Activated CD4-positive, alpha-beta memory T cell treated with anti-CD3 and anti-CD28 coated beads for 36 hours (primary cell): ENCODE measurements around the gene TBX15. TPM values are rescaled to one million over a fixed set of nuclear protein-coding genes. Genes with fewer than 3 reads are reported as not detected.

ENCODE experiments used
- CTCF ChIA-PET: fragments of 350-600 bp; sonication (Branson Sonifier 250); formaldehyde crosslinking; loops from one replicate; lab custom pipeline; 2021; ENCODE audit warnings: antibody characterized with exemption, inconsistent platforms; lab: Charles Lee
- POLR2A ChIA-PET: fragments of 350-600 bp; sonication (Branson Sonifier 250); formaldehyde crosslinking; loops from one replicate; lab custom pipeline; 2021; ENCODE audit warnings: antibody characterized with exemption; lab: Charles Lee
- DNase-seq: peaks from one replicate; pipeline ENCODE4 v3.0.0-alpha.2; 2020
- H3K27ac Mint-ChIP-seq: one replicate; pipeline ENCODE4 v1.8.0; 2021; ENCODE audit warnings: mixed read lengths
- H3K27me3 Mint-ChIP-seq: one replicate; pipeline ENCODE4 v1.8.0; 2021; ENCODE audit warnings: mixed read lengths
- H3K36me3 Mint-ChIP-seq: one replicate; pipeline ENCODE4 v1.8.0; 2021; ENCODE audit warnings: mixed read lengths
- H3K4me1 Mint-ChIP-seq: one replicate; pipeline ENCODE4 v1.8.0; 2021; ENCODE audit warnings: low read depth, mixed read lengths
- H3K4me3 Mint-ChIP-seq: one replicate; pipeline ENCODE4 v1.8.0; 2021; ENCODE audit warnings: mild to moderate bottlenecking, mixed read lengths
- H3K9me3 Mint-ChIP-seq: one replicate; pipeline ENCODE4 v1.8.0; 2021; ENCODE audit warnings: mixed read lengths
- intact Hi-C: fragments of 100-400 bp; cut with micrococcal nuclease; formaldehyde crosslinking; loops from one replicate; pipeline ENCODE4 v1.15.1; 2023
- total RNA-seq, 2 experiments: library from RNA; stranded (reverse); gene quantifications; one replicate each; pipeline ENCODE4 v1.2.3, GENCODE V29; 2021

The TBX15 gene
- total RNA-seq, result not detected

DNA sequence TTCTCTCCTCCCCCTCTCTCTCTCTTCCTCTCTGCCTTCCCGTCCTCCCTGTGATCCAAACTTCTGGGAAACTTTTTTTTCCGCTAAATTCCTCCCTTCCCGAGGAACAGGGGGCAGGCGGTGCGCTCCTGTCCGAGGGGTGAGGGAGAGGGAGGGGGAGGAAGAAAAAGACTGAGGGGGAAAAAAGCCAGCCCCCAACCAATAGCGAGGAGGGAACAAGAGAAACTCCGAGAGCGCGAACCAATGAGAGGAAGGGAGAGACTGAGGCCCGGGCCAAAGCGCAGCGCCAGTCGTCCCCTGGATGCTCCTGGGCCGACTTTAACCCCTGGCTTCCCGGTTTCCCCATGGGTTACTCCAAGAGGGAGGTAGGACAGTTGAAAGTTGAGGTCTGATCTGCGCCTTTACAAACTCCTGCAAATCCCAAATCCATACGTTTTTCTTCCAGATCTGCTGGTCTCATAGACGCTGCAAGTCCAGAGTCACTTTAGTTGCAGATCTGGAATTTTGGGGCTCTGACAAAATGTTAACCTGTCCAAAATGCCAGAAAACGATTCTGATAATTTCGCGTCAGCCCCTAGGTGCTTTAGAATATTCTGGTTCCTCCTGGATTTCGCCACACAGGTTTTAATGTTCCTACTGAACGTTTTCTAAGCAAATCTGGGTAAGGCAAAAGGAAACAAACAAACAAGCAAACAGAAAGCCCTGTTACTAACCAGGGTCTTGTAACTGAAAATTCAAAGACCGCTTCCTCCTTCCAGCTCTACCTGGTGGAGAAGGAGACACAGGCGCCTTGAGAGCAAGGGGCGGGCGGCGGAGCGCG is at the start of gene TBX15:
Gene TBX15 (minus strand): TSS at position 158 of the 820 bp plus-strand sequence. CDS start 548 bp downstream, outside the sequence.
- DNase-seq, result no peak
- Mint-ChIP-seq H3K36me3 (peaks cover 34% of the 10 kb centered on the region), H3K27ac (no peak within 1 kb of the TSS), H3K4me1 (peaks cover 23% of the 10 kb centered on the region), H3K9me3 (peaks cover 3% of the 10 kb centered on the region), H3K4me3 (peak within 1 kb of the TSS; percentile 41), H3K27me3 (peaks cover 84% of the 10 kb centered on the region)
- POLR2A ChIA-PET, result no interaction called here
- CTCF ChIA-PET, result interaction anchor here (0.6 kb wide), 1 partner anchor 1191 kb away, joined by 4 read pairs; no protein-coding TSS in a partner anchor
- intact Hi-C loops, result no loop called here

GRCh38 chr1:119034359-119034758 is 46.2 kb upstream of the TBX15 start:
- Mint-ChIP-seq H3K4me1 (no peaks in the 10 kb centered on the region), H3K4me3 (no peak overlapping the region), H3K9me3 (no peaks in the 10 kb centered on the region), H3K36me3 (peaks cover 67% of the 10 kb centered on the region), H3K27me3 (no peaks in the 10 kb centered on the region), H3K27ac (no peak overlapping the region)
- CTCF ChIA-PET, result no interaction called here
- POLR2A ChIA-PET, result no interaction called here
- intact Hi-C loops, result no loop called here
- no peak for DNase-seq

- CTCF ChIA-PET, result no interaction called here
- no peak for DNase-seq
- no peaks in the 10 kb centered on the region for H3K9me3 Mint-ChIP-seq
- H3K36me3 Mint-ChIP-seq, result peaks cover 61% of the 10 kb centered on the region
- H3K4me1 Mint-ChIP-seq, result no peaks in the 10 kb centered on the region
- POLR2A ChIA-PET, result no interaction called here
- intact Hi-C loops, result no loop called here
- no peak overlapping the region for H3K27ac Mint-ChIP-seq
- H3K4me3 Mint-ChIP-seq, result no peak overlapping the region
- H3K27me3 Mint-ChIP-seq, result no peaks in the 10 kb centered on the region
These were observed 44.8 kb upstream of the TBX15 start for GRCh38 chr1:119032986-119033385.

GRCh38 chr1:119027759-119028158 is 39.6 kb upstream of the TBX15 start:
- Mint-ChIP-seq H3K27ac (no peak overlapping the region), H3K36me3 (peaks cover 35% of the 10 kb centered on the region), H3K4me3 (no peak overlapping the region), H3K4me1 (no peaks in the 10 kb centered on the region), H3K27me3 (no peaks in the 10 kb centered on the region), H3K9me3 (peaks cover 4% of the 10 kb centered on the region)
- no peak for DNase-seq
- intact Hi-C loops, result no loop called here
- CTCF ChIA-PET, result no interaction called here
- POLR2A ChIA-PET, result no interaction called here

- no peak overlapping the region for H3K27ac Mint-ChIP-seq
- DNase-seq, result no peak
- intact Hi-C loops, result no loop called here
- no peaks in the 10 kb centered on the region for H3K27me3 Mint-ChIP-seq
- POLR2A ChIA-PET, result no interaction called here
- no peaks in the 10 kb centered on the region for H3K4me1 Mint-ChIP-seq
- peaks cover 4% of the 10 kb centered on the region for H3K9me3 Mint-ChIP-seq
- no peak overlapping the region for H3K4me3 Mint-ChIP-seq
- peaks cover 28% of the 10 kb centered on the region for H3K36me3 Mint-ChIP-seq
- CTCF ChIA-PET, result no interaction called here
These were observed 38.8 kb upstream of the TBX15 start for GRCh38 chr1:119026956-119027355.

DNA sequence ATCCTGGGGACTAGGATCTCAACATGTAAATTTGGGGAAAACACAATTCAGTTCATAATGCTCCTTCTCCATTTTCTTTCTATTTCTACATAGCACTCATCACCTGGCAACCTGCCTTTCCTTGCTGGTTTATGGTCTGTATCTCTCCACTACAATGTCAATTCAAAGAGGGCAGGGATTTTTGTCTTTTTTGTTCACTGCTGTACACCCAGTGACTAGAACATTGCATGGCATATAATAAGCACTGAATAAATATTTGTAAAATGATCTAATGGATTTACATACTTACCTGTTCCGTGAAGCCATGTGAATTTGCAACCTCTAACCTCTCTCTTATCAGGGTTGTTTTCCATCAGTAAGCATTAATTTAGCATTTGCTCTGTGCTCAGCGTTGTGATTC is 27.4 kb upstream of the TBX15 start:
- Mint-ChIP-seq H3K9me3 (peaks cover 17% of the 10 kb centered on the region), H3K4me1 (no peaks in the 10 kb centered on the region), H3K27ac (no peak overlapping the region), H3K4me3 (no peak overlapping the region), H3K27me3 (peaks cover 9% of the 10 kb centered on the region), H3K36me3 (peaks cover 46% of the 10 kb centered on the region)
- ChIA-PET POLR2A (no interaction called here), CTCF (no interaction called here)
- DNase-seq, result no peak
- intact Hi-C loops, result no loop called here

DNA sequence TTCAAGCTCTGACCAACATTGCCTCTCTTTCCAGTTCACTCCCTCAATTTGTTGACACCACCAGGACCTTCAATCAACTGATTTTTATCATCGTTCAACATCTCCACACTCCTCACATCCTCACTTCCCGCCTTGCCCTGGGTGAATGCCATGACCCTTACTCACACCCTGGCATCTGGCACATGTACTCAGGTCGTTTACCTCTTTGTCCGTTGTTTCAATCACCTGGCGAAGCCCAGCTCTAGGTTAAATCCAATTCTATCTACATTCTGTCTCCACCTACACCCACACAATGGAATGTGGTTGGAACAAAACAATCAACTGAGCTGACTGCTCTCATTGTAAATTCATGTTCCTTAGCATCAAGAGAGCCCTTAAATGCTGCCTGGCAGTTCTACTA is 24.2 kb upstream of the TBX15 start:
- DNase-seq, result no peak
- Mint-ChIP-seq H3K4me1 (peaks cover 11% of the 10 kb centered on the region), H3K36me3 (peaks cover 31% of the 10 kb centered on the region), H3K27ac (no peak overlapping the region), H3K27me3 (peaks cover 33% of the 10 kb centered on the region), H3K4me3 (no peak overlapping the region), H3K9me3 (peaks cover 9% of the 10 kb centered on the region)
- ChIA-PET POLR2A (no interaction called here), CTCF (interaction anchor here (0.7 kb wide), 1 partner anchor 44 kb away, joined by 3 read pairs; no protein-coding TSS in a partner anchor)
- intact Hi-C loops, result no loop called here

GRCh38 chr1:119011706-119012105 is 23.6 kb upstream of the TBX15 start:
- peaks cover 11% of the 10 kb centered on the region for H3K4me1 Mint-ChIP-seq
- peaks cover 37% of the 10 kb centered on the region for H3K27me3 Mint-ChIP-seq
- H3K9me3 Mint-ChIP-seq, result peaks cover 9% of the 10 kb centered on the region
- no peak overlapping the region for H3K27ac Mint-ChIP-seq
- intact Hi-C loops, result no loop called here
- CTCF ChIA-PET, result no interaction called here
- DNase-seq, result no peak
- POLR2A ChIA-PET, result no interaction called here
- no peak overlapping the region for H3K4me3 Mint-ChIP-seq
- H3K36me3 Mint-ChIP-seq, result peaks cover 29% of the 10 kb centered on the region

- Mint-ChIP-seq H3K9me3 (peaks cover 12% of the 10 kb centered on the region), H3K36me3 (peaks cover 28% of the 10 kb centered on the region)
These were observed 23.0 kb upstream of the TBX15 start for GRCh38 chr1:119011116-119011515.

DNA sequence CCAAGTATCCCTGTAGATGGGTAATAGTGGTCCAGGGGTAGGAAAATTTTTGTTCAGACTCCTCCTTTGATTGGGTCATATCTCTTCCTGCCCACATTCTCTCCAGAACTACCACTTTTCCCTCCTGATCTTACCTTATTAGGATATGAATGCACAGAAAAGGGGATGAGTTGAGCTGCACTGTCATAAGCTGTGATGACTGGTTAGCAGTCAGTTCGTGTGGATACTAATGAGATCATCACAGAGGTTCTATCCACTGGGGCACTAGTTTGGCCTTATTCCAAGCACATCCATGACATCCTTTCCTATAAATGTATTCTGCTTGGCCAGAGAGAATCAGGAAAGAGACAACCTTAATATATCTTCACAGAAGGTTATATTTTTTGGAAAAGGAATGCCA is 22.1 kb upstream of the TBX15 start:
- CTCF ChIA-PET, result no interaction called here

More at GRCh38 chr1:119011116-119011515, 23.0 kb upstream of the TBX15 start:
- peaks cover 14% of the 10 kb centered on the region for H3K4me1 Mint-ChIP-seq
- peaks cover 43% of the 10 kb centered on the region for H3K27me3 Mint-ChIP-seq
- H3K4me3 Mint-ChIP-seq, result no peak overlapping the region
- intact Hi-C loops, result no loop called here
- no peak overlapping the region for H3K27ac Mint-ChIP-seq
- no peak for DNase-seq
- POLR2A ChIA-PET, result no interaction called here
- CTCF ChIA-PET, result no interaction called here

DNA sequence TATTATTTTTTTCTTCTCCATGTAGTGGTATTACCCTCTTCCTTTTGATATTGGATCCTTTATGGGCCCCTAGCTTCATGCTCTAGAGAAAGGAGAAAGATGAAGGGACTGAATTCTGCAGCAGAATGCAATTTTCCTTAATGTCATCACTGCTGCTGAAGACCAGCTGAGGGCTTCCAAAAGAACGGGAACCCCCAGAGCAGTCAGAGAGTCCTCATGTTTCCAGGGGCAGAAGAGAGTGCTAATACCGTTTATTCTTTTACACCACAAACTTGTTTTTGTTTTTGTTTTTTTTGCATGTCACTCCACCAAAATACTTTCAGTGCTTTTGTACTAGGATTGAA is 21.1 kb upstream of the TBX15 start:
- POLR2A ChIA-PET, result no interaction called here
- intact Hi-C loops, result no loop called here
- DNase-seq, result no peak
- H3K9me3 Mint-ChIP-seq, result peaks cover 16% of the 10 kb centered on the region
- CTCF ChIA-PET, result interaction anchor here (1.0 to 1.8 kb wide), 3 partner anchors 9 to 857 kb away, joined by 3 to 5 read pairs (median 5); no protein-coding TSS in a partner anchor
- H3K27ac Mint-ChIP-seq, result no peak overlapping the region
- H3K27me3 Mint-ChIP-seq, result peaks cover 59% of the 10 kb centered on the region
- no peak overlapping the region for H3K4me3 Mint-ChIP-seq
- H3K4me1 Mint-ChIP-seq, result peaks cover 14% of the 10 kb centered on the region
- peaks cover 18% of the 10 kb centered on the region for H3K36me3 Mint-ChIP-seq

More for the DNA sequence above, 22.1 kb upstream of the TBX15 start:
- H3K27ac Mint-ChIP-seq, result no peak overlapping the region
- H3K9me3 Mint-ChIP-seq, result peaks cover 16% of the 10 kb centered on the region
- H3K4me1 Mint-ChIP-seq, result peaks cover 14% of the 10 kb centered on the region
- POLR2A ChIA-PET, result no interaction called here
- H3K27me3 Mint-ChIP-seq, result peaks cover 50% of the 10 kb centered on the region
- intact Hi-C loops, result no loop called here
- DNase-seq, result no peak
- no peak overlapping the region for H3K4me3 Mint-ChIP-seq
- H3K36me3 Mint-ChIP-seq, result peaks cover 21% of the 10 kb centered on the region

DNA sequence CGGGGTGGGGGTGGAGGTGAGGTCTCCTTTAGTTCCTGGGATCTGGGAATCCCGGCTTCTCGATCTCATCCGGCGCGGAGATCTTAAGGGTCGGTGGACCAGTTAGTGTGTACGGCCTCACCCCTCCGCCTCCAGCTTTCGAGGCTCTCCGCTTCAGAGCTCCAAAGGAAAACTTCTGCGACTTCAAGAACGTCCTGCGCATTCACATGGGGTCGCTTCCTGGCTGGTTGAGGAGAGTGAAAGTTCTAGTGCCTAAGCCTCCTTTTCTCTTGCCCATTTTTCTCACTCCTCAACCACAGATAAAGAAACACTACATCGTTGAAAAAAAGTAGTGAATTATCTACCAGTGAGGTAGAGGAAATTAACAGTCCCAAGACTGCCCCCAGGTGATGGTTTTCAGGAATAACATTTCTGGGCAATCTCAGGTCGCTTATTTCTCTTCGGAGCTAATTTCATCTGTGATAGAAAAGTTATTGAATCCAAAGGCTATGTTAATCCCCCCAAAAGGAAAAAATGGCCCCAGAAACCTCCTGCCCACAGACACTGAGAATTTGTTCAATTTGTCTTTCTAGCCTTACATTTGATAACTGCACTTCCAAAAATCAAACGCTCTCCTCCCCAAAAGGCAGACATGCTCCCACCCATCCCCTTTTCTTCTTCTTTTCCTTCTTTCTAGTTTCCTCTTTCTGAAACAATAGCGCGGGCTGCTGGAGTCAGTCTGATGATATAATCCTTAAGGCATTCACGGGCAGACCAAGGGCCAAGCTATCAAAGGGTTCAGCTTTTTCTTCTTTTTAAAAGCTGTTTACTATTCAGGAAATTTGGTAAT is 20.6 kb upstream of the TBX15 start:
- H3K27ac Mint-ChIP-seq, result no peak overlapping the region
- peaks cover 64% of the 10 kb centered on the region for H3K27me3 Mint-ChIP-seq

More for the DNA sequence above, 20.6 kb upstream of the TBX15 start:
- ChIA-PET POLR2A (interaction anchor here (1.2 kb wide), 1 partner anchor 132 kb away, joined by 5 read pairs; the partner anchor contains the start of gene WARS2), CTCF (interaction anchor here (0.6 to 1.8 kb wide), 6 partner anchors 9 to 857 kb away, joined by 3 to 5 read pairs (median 3); no protein-coding TSS in a partner anchor)
- intact Hi-C loops, result no loop called here
- no peak for DNase-seq
- Mint-ChIP-seq H3K4me3 (peak overlapping the region; percentile 30), H3K36me3 (peaks cover 18% of the 10 kb centered on the region), H3K9me3 (peaks cover 16% of the 10 kb centered on the region), H3K4me1 (peaks cover 14% of the 10 kb centered on the region)
